Keratinocyte (primary cell): ENCODE data around the gene EGFLAM. TPM values are rescaled to one million over a fixed set of nuclear protein-coding genes. Genes with fewer than 3 reads are reported as not detected.

ENCODE experiments used
- DNase-seq: peaks from one replicate; pipeline ENCODE4 v3.0.0-alpha.2; 2011; ENCODE audit warnings: low read depth, missing footprints, low spot score
- FAIRE-seq: peaks from 2 replicates; lab custom pipeline; 2011; peaks lifted over from hg19 to GRCh38; lab: Jason Lieb, UNC
- H2AFZ ChIP-seq: 2 replicates; pipeline ENCODE4 v1.6.0; 2012; ENCODE audit warnings: low read length, control low read depth, inconsistent platforms; ENCODE audit not compliant: control insufficient read depth
- H3K27ac ChIP-seq: 2 replicates; pipeline ENCODE4 v1.5.1; 2011; ENCODE audit warnings: low read length; ENCODE audit not compliant: control insufficient read depth, insufficient read depth
- H3K27me3 ChIP-seq: 3 replicates; pipeline ENCODE4 v1.6.0; 2011; ENCODE audit warnings: low read length; ENCODE audit not compliant: control insufficient read depth, insufficient read depth; ENCODE audit errors: extremely low read depth
- H3K36me3 ChIP-seq, 2 experiments: 2 replicates in 1 of 2; 3 replicates in 1 of 2; pipeline ENCODE4 v1.5.1; 2011; ENCODE audit warnings: low read length in 2 of 2, mild to moderate bottlenecking in 1 of 2; ENCODE audit not compliant: control insufficient read depth in 2 of 2, insufficient read depth in 2 of 2; ENCODE audit errors: extremely low read depth in 1 of 2
- H3K4me1 ChIP-seq: 3 replicates; pipeline ENCODE4 v1.5.1; 2011; ENCODE audit warnings: low read length; ENCODE audit not compliant: control insufficient read depth, insufficient read depth; ENCODE audit errors: extremely low read depth
- H3K4me2 ChIP-seq: 3 replicates; pipeline ENCODE4 v1.6.0; 2011; ENCODE audit warnings: low read depth, low read length; ENCODE audit not compliant: control insufficient read depth, insufficient read depth; ENCODE audit errors: extremely low read depth
- H3K4me3 ChIP-seq, 3 experiments: fragments of 200-600 bp in 1 of 3; sonication (generic) in 1 of 3; 2 replicates in 2 of 3; 3 replicates in 1 of 3; pipeline ENCODE4 v1.5.1; 2011 to 2016; ENCODE audit warnings: low read length in 3 of 3, mild to moderate bottlenecking in 3 of 3, control low read depth in 2 of 3, inconsistent platforms in 1 of 3, low read depth in 1 of 3, mixed read lengths in 1 of 3, mixed run types in 1 of 3, moderate library complexity in 1 of 3; ENCODE audit not compliant: control insufficient read depth in 2 of 3, insufficient read depth in 2 of 3; ENCODE audit errors: extremely low read depth in 1 of 3
- H3K79me2 ChIP-seq: 2 replicates; pipeline ENCODE4 v1.6.0; 2012; ENCODE audit warnings: low read length; ENCODE audit not compliant: control insufficient read depth, insufficient read depth
- H3K9ac ChIP-seq: 3 replicates; pipeline ENCODE4 v1.6.0; 2011; ENCODE audit warnings: low read length; ENCODE audit not compliant: control insufficient read depth, insufficient read depth; ENCODE audit errors: extremely low read depth
- H3K9me1 ChIP-seq: 3 replicates; pipeline ENCODE4 v1.6.0; 2011; ENCODE audit warnings: low read length; ENCODE audit not compliant: control insufficient read depth, insufficient read depth; ENCODE audit errors: extremely low read depth
- H3K9me3 ChIP-seq: 2 replicates; pipeline ENCODE4 v1.5.1; 2012; ENCODE audit warnings: low read depth, low read length; ENCODE audit not compliant: control insufficient read depth
- H4K20me1 ChIP-seq: 3 replicates; pipeline ENCODE4 v1.6.0; 2011; ENCODE audit warnings: low read length; ENCODE audit not compliant: control insufficient read depth, insufficient read depth; ENCODE audit errors: extremely low read depth
- CTCF ChIP-seq, 3 experiments: IDR thresholded peaks in 1 of 3; conservative IDR thresholded peaks in 1 of 3; optimal IDR thresholded peaks in 1 of 3; 2 replicates in 2 of 3; 3 replicates in 1 of 3; pipeline versions ENCODE3 to v1.5.1; 2011; ENCODE audit warnings: low read length in 3 of 3, mild to moderate bottlenecking in 3 of 3, moderate library complexity in 2 of 3, control low read depth in 1 of 3, inconsistent platforms in 1 of 3; ENCODE audit not compliant: insufficient read depth in 2 of 3; ENCODE audit errors: extremely low read depth in 1 of 3
- EZH2 ChIP-seq: IDR thresholded peaks from one replicate; pipeline ENCODE4 v1.6.1; 2012; ENCODE audit warnings: inconsistent platforms, mild to moderate bottlenecking, low read length, moderate library complexity
- dilution Hi-C: fragments of 300-500 bp; cut with MboI; formaldehyde crosslinking; loops from one replicate; pipeline ENCODE4 v1.7.0; 2020; ENCODE audit warnings: low sequenced_read_pairs; ENCODE audit not compliant: extremely low pct_ligation_motif_present
- polyA plus RNA-seq, 5 experiments: library from polyadenylated mRNA; depleted of rRNA in 3 of 5; stranded (reverse) in 3 of 5; stranded (forward) in 1 of 5; unstranded in 1 of 5; fragments of >200 nt; gene quantifications; 1 replicate in 1 of 5; 2 replicates in 3 of 5; 3 replicates in 1 of 5; pipeline versions ENCODE4 v1.2.1 to v1.2.3, GENCODE V29; 2011 to 2012; ENCODE audit warnings: missing spikeins in 2 of 5, low read depth in 1 of 5, low replicate concordance in 1 of 5

EGFLAM gene
- polyA plus RNA-seq, 1 donor (not counting 4 experiments of a cell fraction or from before 2014, with no cell fraction given) = not detected

GRCh38 chr5:38305148-38305547 is 46.8 kb downstream of the EGFLAM start:
- no peak for DNase-seq
- Histone ChIP-seq H3K4me3 (no peak overlapping the region), H3K27me3 (no peaks in the 10 kb centered on the region), H2AFZ (no peak overlapping the region), H3K9me3 (peaks cover 5% of the 10 kb centered on the region), H3K79me2 (no peaks in the 10 kb centered on the region), H3K4me2 (no peak overlapping the region), H3K36me3 (no peaks in the 10 kb centered on the region), H3K9ac (no peak overlapping the region), H3K9me1 (no peaks in the 10 kb centered on the region), H4K20me1 (no peaks in the 10 kb centered on the region), H3K4me1 (no peaks in the 10 kb centered on the region), H3K27ac (no peak overlapping the region)
- FAIRE-seq = no peak
- dilution Hi-C loops = no loop called here
- TF ChIP-seq CTCF (optimal IDR thresholded peaks at IDR 0.05 in 1 of 3, IDR thresholded peaks at IDR 0.05 in 1 of 3, conservative IDR thresholded peaks at IDR 0.05 in 1 of 3; ENCODE audit: extremely low read depth in 1 of 3, insufficient read depth in 2 of 3, low read length in 3 of 3) (no peak), EZH2 (no peak)

DNA sequence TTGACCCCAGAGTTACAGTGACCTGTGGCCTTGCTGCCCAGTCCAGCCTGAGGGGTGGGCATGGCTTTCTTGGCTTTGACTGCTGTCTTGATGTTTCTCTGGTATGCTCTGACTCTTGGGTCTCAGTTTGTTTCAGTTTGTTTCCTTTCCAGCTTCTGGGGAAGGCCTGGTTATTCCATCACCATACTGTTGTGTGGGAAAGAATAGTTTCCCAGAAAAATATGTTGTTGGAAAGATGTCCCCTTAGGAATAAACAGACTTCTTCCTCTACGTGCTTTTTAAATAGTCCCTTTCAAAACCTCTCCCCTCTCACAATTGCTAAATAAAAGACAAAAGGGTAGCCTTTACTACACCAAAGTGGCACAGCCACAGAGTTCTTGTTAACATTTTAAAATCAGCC is 49.5 kb downstream of the EGFLAM start:
- Histone ChIP-seq H3K79me2 (no peaks in the 10 kb centered on the region), H3K4me3 (no peak overlapping the region), H3K9ac (no peak overlapping the region), H3K27me3 (no peaks in the 10 kb centered on the region), H4K20me1 (no peaks in the 10 kb centered on the region), H3K9me1 (no peaks in the 10 kb centered on the region), H3K9me3 (peaks cover 5% of the 10 kb centered on the region), H2AFZ (no peak overlapping the region), H3K27ac (no peak overlapping the region), H3K36me3 (no peaks in the 10 kb centered on the region), H3K4me2 (no peak overlapping the region), H3K4me1 (no peaks in the 10 kb centered on the region)
- no peak for TF ChIP-seq CTCF (optimal IDR thresholded peaks at IDR 0.05 in 1 of 3, IDR thresholded peaks at IDR 0.05 in 1 of 3, conservative IDR thresholded peaks at IDR 0.05 in 1 of 3; ENCODE audit: extremely low read depth in 1 of 3, insufficient read depth in 2 of 3, low read length in 3 of 3)
- no peak for TF ChIP-seq EZH2
- no peak for FAIRE-seq
- DNase-seq = no peak
- dilution Hi-C loops = no loop called here
